ENCODE data around the gene MSL2. TPM values are rescaled to one million over a fixed set of nuclear protein-coding genes. Genes with fewer than 3 reads are reported as not detected.
"Not testable (repeated sequence)": the region's sequence is repeated elsewhere in the genome, so short reads cannot be mapped to it uniquely, and the experiment has no call there.

MSL2 gene
- total RNA-seq, 2 donors from 2014 or later, result 71.0 to 71.6 TPM

- Mint-ChIP-seq H3K27me3 (ENCODE audit: low read depth) (no peaks in the 10 kb centered on the region), H3K36me3 (ENCODE audit: insufficient read depth in 2 of 2) (peaks cover 0 to 3% of the 10 kb centered on the region in 2 donors), H3K9me3 (no peaks in the 10 kb centered on the region), H3K4me1 (ENCODE audit: low read depth) (peaks cover 93% of the 10 kb centered on the region), H3K27ac (peak overlapping the region; percentile 37), H3K4me3 (peak overlapping the region; percentile 44 to 55)
- no peak for DNase-seq
- ATAC-seq (replicated peaks in 1 of 2), result no peak
These were observed 9.3 kb downstream of the MSL2 start for GRCh38 chr3:136186846-136187245.

- H3K4me1 Mint-ChIP-seq (ENCODE audit: low read depth), result peaks cover 89% of the 10 kb centered on the region
- DNase-seq (peak in 1 of 2 donors; percentile 19), ATAC-seq (replicated peaks in 1 of 2) (peak in 1 of 2 donors; percentile 33)
- peaks cover 0 to 2% of the 10 kb centered on the region in 2 donors for H3K36me3 Mint-ChIP-seq (ENCODE audit: insufficient read depth in 2 of 2)
- peak overlapping the region; percentile 36 to 55 for H3K4me3 Mint-ChIP-seq
- H3K27ac Mint-ChIP-seq, result no peak overlapping the region
- H3K9me3 Mint-ChIP-seq, result no peaks in the 10 kb centered on the region
- no peaks in the 10 kb centered on the region for H3K27me3 Mint-ChIP-seq (ENCODE audit: low read depth)
These were observed 9.8 kb downstream of the MSL2 start for GRCh38 chr3:136186344-136186743.

GRCh38 chr3:136184703-136185102, 11.4 kb downstream of the MSL2 start:
- Mint-ChIP-seq H3K36me3 (ENCODE audit: insufficient read depth in 2 of 2) (no peaks in the 10 kb centered on the region), H3K9me3 (no peaks in the 10 kb centered on the region), H3K27me3 (ENCODE audit: low read depth) (no peaks in the 10 kb centered on the region), H3K27ac (no peak overlapping the region), H3K4me3 (peak overlapping the region in 1 of 2 donors; percentile 22), H3K4me1 (ENCODE audit: low read depth) (peaks cover 85% of the 10 kb centered on the region)
- ATAC-seq (replicated peaks in 1 of 2) (no peak), DNase-seq (no peak)

GRCh38 chr3:136181741-136182140, 14.4 kb downstream of the MSL2 start:
- Mint-ChIP-seq H3K4me3 (no peak overlapping the region), H3K36me3 (ENCODE audit: insufficient read depth in 2 of 2) (no peaks in the 10 kb centered on the region)

GRCh38 chr3:136177876-136178275, 18.3 kb downstream of the MSL2 start:
- Mint-ChIP-seq H3K4me1 (ENCODE audit: low read depth) (peaks cover 64% of the 10 kb centered on the region), H3K27me3 (ENCODE audit: low read depth) (no peaks in the 10 kb centered on the region), H3K4me3 (no peak overlapping the region), H3K36me3 (ENCODE audit: insufficient read depth in 2 of 2) (no peaks in the 10 kb centered on the region), H3K9me3 (no peaks in the 10 kb centered on the region), H3K27ac (no peak overlapping the region)
- peak in 1 of 2 donors; percentile 54 for ATAC-seq (replicated peaks in 1 of 2)
- DNase-seq, result no peak

More at GRCh38 chr3:136181741-136182140, 14.4 kb downstream of the MSL2 start:
- Mint-ChIP-seq H3K4me1 (ENCODE audit: low read depth) (peaks cover 83% of the 10 kb centered on the region), H3K9me3 (no peaks in the 10 kb centered on the region), H3K27me3 (ENCODE audit: low read depth) (no peaks in the 10 kb centered on the region), H3K27ac (peak overlapping the region; percentile 42)
- DNase-seq (no peak), ATAC-seq (replicated peaks in 1 of 2) (no peak)

GRCh38 chr3:136173939-136174490, 22.1 kb downstream of the MSL2 start:
- peaks cover 34% of the 10 kb centered on the region for H3K4me1 Mint-ChIP-seq (ENCODE audit: low read depth)
- no peaks in the 10 kb centered on the region for H3K27me3 Mint-ChIP-seq (ENCODE audit: low read depth)
- no peak for ATAC-seq (replicated peaks in 1 of 2)
- no peak overlapping the region for H3K27ac Mint-ChIP-seq
- H3K36me3 Mint-ChIP-seq (ENCODE audit: insufficient read depth in 2 of 2), result no peaks in the 10 kb centered on the region
- no peaks in the 10 kb centered on the region for H3K9me3 Mint-ChIP-seq
- no peak for DNase-seq
- no peak overlapping the region for H3K4me3 Mint-ChIP-seq

- DNase-seq (peak in 1 of 2 donors; percentile 13), ATAC-seq (replicated peaks in 1 of 2) (peak; percentile 87 to 93)
- Mint-ChIP-seq H3K4me1 (ENCODE audit: low read depth) (peaks cover 33% of the 10 kb centered on the region), H3K9me3 (no peaks in the 10 kb centered on the region), H3K27me3 (ENCODE audit: low read depth) (no peaks in the 10 kb centered on the region), H3K4me3 (no peak overlapping the region), H3K36me3 (ENCODE audit: insufficient read depth in 2 of 2) (peaks cover 0 to 2% of the 10 kb centered on the region in 2 donors), H3K27ac (no peak overlapping the region)
These were observed 25.0 kb downstream of the MSL2 start for GRCh38 chr3:136171097-136171542.

- peak overlapping the region; percentile 75 for H3K27ac Mint-ChIP-seq
- H3K27me3 Mint-ChIP-seq (ENCODE audit: low read depth); H3K9me3 Mint-ChIP-seq; ATAC-seq (replicated peaks in 1 of 2); H3K36me3 Mint-ChIP-seq (ENCODE audit: insufficient read depth in 2 of 2); DNase-seq: not testable (repeated sequence)
- peaks cover 44% of the 10 kb centered on the region for H3K4me1 Mint-ChIP-seq (ENCODE audit: low read depth)
- peak overlapping the region in 1 of 2 donors; percentile 61 for H3K4me3 Mint-ChIP-seq
These were observed 27.9 kb downstream of the MSL2 start for GRCh38 chr3:136168236-136168635.

- ATAC-seq (replicated peaks in 1 of 2) (no peak), DNase-seq (no peak)
- Mint-ChIP-seq H3K36me3 (ENCODE audit: insufficient read depth in 2 of 2) (peaks cover 2 to 11% of the 10 kb centered on the region in 2 donors), H3K9me3 (no peaks in the 10 kb centered on the region), H3K27me3 (ENCODE audit: low read depth) (no peaks in the 10 kb centered on the region), H3K4me1 (ENCODE audit: low read depth) (peaks cover 53% of the 10 kb centered on the region), H3K4me3 (no peak overlapping the region), H3K27ac (no peak overlapping the region)
These were observed 29.6 kb downstream of the MSL2 start for GRCh38 chr3:136166507-136166906.

GRCh38 chr3:136163607-136164006, 32.5 kb downstream of the MSL2 start:
- peak overlapping the region; percentile 69 for H3K27ac Mint-ChIP-seq
- peak overlapping the region; percentile 8 to 13 for H3K4me3 Mint-ChIP-seq
- peaks cover 68% of the 10 kb centered on the region for H3K4me1 Mint-ChIP-seq (ENCODE audit: low read depth)
- not testable (repeated sequence) for ATAC-seq (replicated peaks in 1 of 2); H3K27me3 Mint-ChIP-seq (ENCODE audit: low read depth); H3K9me3 Mint-ChIP-seq; DNase-seq
- H3K36me3 Mint-ChIP-seq (ENCODE audit: insufficient read depth in 2 of 2), result peaks cover 3 to 14% of the 10 kb centered on the region in 2 donors

GRCh38 chr3:136162322-136162721, 33.8 kb downstream of the MSL2 start:
- Mint-ChIP-seq H3K27ac (no peak overlapping the region), H3K27me3 (ENCODE audit: low read depth) (no peaks in the 10 kb centered on the region), H3K4me1 (ENCODE audit: low read depth) (peaks cover 68% of the 10 kb centered on the region), H3K36me3 (ENCODE audit: insufficient read depth in 2 of 2) (peaks cover 3 to 15% of the 10 kb centered on the region in 2 donors), H3K9me3 (peaks cover 0 to 2% of the 10 kb centered on the region in 2 donors), H3K4me3 (no peak overlapping the region)
- no peak for ATAC-seq (replicated peaks in 1 of 2)
- no peak for DNase-seq

- no peak overlapping the region for H3K4me3 Mint-ChIP-seq
These were observed 34.6 kb downstream of the MSL2 start for GRCh38 chr3:136161516-136161915.

GRCh38 chr3:136152963-136153362, 43.2 kb downstream of the MSL2 start:
- Mint-ChIP-seq H3K27ac (peak overlapping the region; percentile 72), H3K36me3 (ENCODE audit: insufficient read depth in 2 of 2) (peaks cover 11 to 27% of the 10 kb centered on the region in 2 donors), H3K9me3 (no peaks in the 10 kb centered on the region), H3K27me3 (ENCODE audit: low read depth) (no peaks in the 10 kb centered on the region), H3K4me3 (peak overlapping the region; percentile 39 to 49), H3K4me1 (ENCODE audit: low read depth) (peaks cover 87% of the 10 kb centered on the region)
- ATAC-seq (replicated peaks in 1 of 2) (no peak), DNase-seq (no peak)

More at GRCh38 chr3:136161516-136161915, 34.6 kb downstream of the MSL2 start:
- no peak for ATAC-seq (replicated peaks in 1 of 2)
- H3K36me3 Mint-ChIP-seq (ENCODE audit: insufficient read depth in 2 of 2), result peaks cover 3 to 15% of the 10 kb centered on the region in 2 donors
- peaks cover 62% of the 10 kb centered on the region for H3K4me1 Mint-ChIP-seq (ENCODE audit: low read depth)
- DNase-seq, result no peak
- H3K27me3 Mint-ChIP-seq (ENCODE audit: low read depth), result no peaks in the 10 kb centered on the region
- peaks cover 0 to 2% of the 10 kb centered on the region in 2 donors for H3K9me3 Mint-ChIP-seq
- H3K27ac Mint-ChIP-seq, result peak overlapping the region; percentile 63
